PFSK-1 (cell line): ENCODE data around the gene MIOS.

Source experiments
- FOXP2 ChIP-seq: optimal IDR thresholded peaks from 2 replicates; pipeline ENCODE3; 2011; ENCODE audit warnings: borderline replicate concordance, control low read depth, inconsistent platforms; ENCODE audit not compliant: insufficient read depth; ENCODE audit errors: extremely low read length, extremely low read depth
- POLR2AphosphoS5 ChIP-seq: IDR thresholded peaks from 2 replicates; pipeline ENCODE4 v1.6.1; 2012; ENCODE audit warnings: low read depth, mild to moderate bottlenecking, control low read depth, low read length, moderate library complexity
- REST ChIP-seq, 2 experiments: IDR thresholded peaks; 2 replicates each; pipeline versions ENCODE4 v1.6.1 to v1.8.0; 2011 to 2012; ENCODE audit warnings: low read depth in 2 of 2, low read length in 2 of 2, control low read depth in 1 of 2, inconsistent platforms in 1 of 2, mild to moderate bottlenecking in 1 of 2, moderate library complexity in 1 of 2; ENCODE audit not compliant: insufficient read depth in 1 of 2
- SIN3A ChIP-seq: IDR thresholded peaks from 2 replicates; pipeline ENCODE4 v1.6.1; 2012; ENCODE audit warnings: mild to moderate bottlenecking, low read length, moderate library complexity, borderline replicate concordance; ENCODE audit not compliant: insufficient read depth
- TAF1 ChIP-seq: IDR thresholded peaks from 2 replicates; pipeline ENCODE4 v1.6.1; 2012; ENCODE audit warnings: low read length, control low read depth, borderline replicate concordance; ENCODE audit not compliant: insufficient read depth

The MIOS gene

GRCh38 chr7:7639847-7640220, 73.2 kb downstream of the MIOS start:
- TF ChIP-seq REST (IDR thresholded peaks at IDR 0.05; ENCODE audit: insufficient read depth in 1 of 2, low read depth in 2 of 2, low read length in 2 of 2) (no peak), POLR2AphosphoS5 (no peak), TAF1 (no peak), SIN3A (no peak), FOXP2 (no peak)

DNA sequence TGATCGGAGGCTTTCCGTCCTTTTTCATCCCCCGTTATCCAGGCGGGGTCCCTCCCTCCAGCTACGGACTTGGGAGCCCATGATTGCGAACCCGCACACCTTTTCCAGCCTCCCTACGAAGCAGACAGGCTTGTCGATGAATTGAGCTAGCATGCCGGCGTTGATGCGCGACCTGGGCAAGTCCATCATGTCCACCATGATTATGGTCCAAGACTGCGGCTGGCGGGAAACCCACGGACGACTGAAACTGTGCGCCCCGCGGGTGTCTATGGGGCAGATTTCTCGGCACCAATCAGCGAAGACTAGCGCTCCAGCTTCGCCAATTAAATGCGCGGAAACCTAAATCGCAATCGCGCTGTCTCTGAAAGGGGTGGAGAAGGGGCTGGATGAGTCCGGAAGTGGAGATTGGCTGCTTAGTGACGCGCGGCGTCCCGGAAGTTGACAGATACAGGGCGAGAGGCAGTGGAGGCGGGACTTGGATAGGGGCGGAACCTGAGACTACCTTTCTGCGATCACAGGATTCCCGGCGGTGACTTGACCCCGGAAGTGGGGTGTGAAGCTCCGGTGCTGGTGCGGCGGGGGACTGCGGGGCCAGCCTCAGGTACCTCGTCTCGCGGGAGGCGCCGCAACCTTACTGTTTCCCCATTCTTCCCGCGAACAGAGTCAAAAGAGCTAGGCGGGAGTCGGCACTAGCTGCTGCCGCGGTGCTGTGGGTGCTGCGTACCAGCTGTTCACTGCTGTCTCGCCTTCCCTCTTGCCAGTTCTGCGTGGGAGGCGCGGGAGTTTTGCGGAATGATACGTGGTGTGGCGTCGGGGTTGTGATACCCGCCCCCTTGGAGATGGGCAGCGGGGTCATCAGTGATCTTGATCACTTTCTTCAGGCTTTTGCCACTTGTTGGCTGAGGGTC, 73.8 kb downstream of the MIOS start, which contains the start of gene UMAD1:
TSS of gene UMAD1 (plus strand) at position 532 of the 908 bp plus-strand sequence. CDS start 32,620 bp downstream, outside the sequence.
- peak; percentile 75; the same call in 1 of the 2 replicates for TF ChIP-seq TAF1
- TF ChIP-seq SIN3A = no peak
- peak; percentile 87 for TF ChIP-seq POLR2AphosphoS5

- TF ChIP-seq POLR2AphosphoS5 (no peak), SIN3A (no peak), REST (IDR thresholded peaks at IDR 0.05; ENCODE audit: insufficient read depth in 1 of 2, low read depth in 2 of 2, low read length in 2 of 2) (no peak), FOXP2 (no peak), TAF1 (no peak)
These were observed 74.5 kb downstream of the MIOS start for GRCh38 chr7:7641129-7641663.

DNA sequence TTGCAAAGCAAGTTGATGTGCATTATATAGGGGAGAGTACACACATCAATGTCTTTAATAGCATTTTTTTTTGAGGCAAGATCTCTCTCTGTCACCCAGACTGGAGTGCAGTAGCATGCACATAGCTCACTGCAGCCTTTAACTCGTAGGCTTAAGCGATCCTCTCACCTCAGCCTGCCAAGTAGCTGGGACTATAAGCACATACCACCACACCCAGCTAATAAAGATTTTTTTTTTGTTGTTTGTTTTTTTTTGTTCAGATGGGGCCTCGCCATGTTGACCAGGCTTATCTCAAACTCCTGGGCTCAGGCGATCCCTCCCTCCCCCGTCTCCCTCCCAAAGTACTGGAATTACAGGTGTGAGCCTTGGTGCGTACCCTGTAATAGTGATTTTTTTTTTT, 75.4 kb downstream of the MIOS start:
- no peak for TF ChIP-seq FOXP2
- TF ChIP-seq REST (IDR thresholded peaks at IDR 0.05; ENCODE audit: insufficient read depth in 1 of 2, low read depth in 2 of 2, low read length in 2 of 2) = no peak
- TF ChIP-seq POLR2AphosphoS5 = no peak
- no peak for TF ChIP-seq SIN3A
- TF ChIP-seq TAF1 = no peak

GRCh38 chr7:7647495-7648036, 80.9 kb downstream of the MIOS start:
- no peak for TF ChIP-seq SIN3A
